ENCODE results near the gene KLHL36.

Gene KLHL36

DNA sequence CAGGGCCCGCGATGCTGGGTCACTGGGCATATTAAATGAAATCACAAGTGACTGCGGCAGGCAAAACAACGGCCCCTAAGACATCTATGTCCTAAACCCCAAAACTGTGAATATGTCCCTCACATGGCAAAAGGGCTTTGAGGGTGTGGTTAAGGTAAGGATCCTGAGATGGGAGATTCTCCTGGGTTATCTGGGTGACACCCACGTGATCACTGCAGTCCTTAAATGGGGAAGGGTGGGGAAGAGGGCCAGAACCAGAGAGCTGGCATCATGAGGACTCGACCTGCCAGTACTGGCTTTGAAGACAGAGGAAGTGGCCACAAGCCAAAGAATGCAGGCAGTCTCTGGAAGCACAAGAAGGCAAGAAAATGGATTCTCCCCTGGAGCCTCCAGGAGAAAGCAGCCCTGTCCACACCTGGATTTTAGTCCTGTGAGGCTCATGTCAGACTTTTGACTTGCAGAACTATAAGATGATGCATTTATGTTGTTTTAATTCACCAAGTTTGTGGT is 42.9 kb upstream of the KLHL36 start:
- no peak for DNase-seq (ENCODE audit: low spot score)
- TF ChIP-seq, protein P1, sequence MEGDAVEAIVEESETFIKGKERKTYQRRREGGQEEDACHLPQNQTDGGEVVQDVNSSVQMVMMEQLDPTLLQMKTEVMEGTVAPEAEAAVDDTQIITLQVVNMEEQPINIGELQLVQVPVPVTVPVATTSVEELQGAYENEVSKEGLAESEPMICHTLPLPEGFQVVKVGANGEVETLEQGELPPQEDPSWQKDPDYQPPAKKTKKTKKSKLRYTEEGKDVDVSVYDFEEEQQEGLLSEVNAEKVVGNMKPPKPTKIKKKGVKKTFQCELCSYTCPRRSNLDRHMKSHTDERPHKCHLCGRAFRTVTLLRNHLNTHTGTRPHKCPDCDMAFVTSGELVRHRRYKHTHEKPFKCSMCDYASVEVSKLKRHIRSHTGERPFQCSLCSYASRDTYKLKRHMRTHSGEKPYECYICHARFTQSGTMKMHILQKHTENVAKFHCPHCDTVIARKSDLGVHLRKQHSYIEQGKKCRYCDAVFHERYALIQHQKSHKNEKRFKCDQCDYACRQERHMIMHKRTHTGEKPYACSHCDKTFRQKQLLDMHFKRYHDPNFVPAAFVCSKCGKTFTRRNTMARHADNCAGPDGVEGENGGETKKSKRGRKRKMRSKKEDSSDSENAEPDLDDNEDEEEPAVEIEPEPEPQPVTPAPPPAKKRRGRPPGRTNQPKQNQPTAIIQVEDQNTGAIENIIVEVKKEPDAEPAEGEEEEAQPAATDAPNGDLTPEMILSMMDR (IDR thresholded peaks at IDR 0.05; ENCODE audit: extremely low read depth, missing control alignments): no peak

DNA sequence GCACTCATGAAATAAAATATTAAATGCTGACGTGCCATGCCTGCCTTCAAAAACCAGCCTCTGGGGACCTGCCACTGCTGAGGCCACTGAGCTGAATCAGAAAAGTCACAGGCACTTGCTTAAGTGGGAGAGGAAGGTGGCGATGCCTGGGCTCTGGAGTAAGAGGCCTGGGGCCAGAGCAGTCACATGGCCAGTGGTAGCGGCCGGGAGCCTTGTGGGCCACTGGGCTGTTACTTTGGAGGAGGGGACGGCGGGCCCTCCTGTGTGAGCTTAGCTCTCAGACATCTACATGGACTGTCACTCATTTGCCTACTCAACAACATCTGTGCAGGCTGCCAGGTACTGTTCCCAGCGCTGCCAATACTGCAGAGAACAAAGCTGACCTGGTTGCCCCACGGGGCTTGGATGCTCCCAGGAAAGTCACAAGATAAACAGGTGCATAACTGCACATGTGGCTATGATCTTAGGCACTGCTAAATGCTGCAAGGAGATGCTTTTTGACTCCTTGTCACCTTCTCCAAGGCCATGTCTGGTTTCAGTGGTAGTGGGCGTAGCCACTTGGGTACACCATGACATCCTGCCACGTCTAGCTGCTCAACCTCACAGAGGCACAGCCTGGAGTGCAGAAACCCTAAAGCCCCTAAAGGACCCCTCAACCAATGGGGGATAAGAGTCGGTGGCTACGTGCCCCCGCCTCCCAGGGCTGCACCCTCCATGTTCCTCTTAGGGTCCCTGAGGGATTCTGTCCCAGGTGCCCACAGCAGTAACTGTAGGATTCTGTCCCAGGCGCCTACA is 42.0 kb upstream of the KLHL36 start:
- TF ChIP-seq, protein P1 (IDR thresholded peaks at IDR 0.05; ENCODE audit: extremely low read depth, missing control alignments): no peak
- no peak for DNase-seq (ENCODE audit: low spot score)

DNA sequence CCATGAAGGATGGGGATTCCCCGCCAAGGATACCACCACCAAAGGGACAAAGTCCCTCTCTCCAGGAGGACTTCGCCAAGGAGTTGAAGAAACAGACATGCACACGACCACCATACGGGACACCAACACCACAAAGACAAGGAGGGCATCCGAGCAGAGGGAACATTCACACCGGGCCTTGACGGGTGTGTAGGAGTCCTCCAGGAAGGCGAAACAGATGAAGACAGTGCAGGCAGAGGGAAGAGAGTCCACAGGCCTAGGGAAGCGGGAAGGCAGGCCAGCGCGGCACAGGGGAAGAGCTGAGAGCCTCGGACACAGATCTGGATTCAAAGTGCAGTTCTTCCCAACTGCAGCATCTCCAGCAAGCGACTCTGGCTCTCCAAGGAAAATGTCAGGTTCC is 41.2 kb upstream of the KLHL36 start:
- no peak for DNase-seq (ENCODE audit: low spot score)
- TF ChIP-seq, protein P1 (IDR thresholded peaks at IDR 0.05; ENCODE audit: extremely low read depth, missing control alignments): no peak

DNA sequence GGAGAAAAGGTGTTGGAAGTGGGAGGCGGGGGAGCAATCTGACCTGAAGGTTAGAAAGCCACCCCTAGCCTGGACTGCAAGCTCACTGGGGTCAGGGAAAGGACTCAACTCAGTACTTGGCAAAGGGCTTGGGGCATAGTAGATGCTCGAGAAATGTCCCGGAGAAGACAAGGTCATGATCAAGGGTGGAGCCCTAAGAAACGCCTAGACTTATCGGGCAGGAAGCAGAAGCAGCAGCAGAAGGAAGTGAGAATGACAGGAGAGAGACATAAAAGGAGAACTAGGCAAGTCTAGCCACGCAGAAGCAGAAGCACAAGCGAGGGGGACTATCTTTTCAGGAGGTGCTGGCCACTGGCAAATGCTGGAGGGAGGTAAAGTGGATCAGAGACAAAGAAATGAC is 40.6 kb upstream of the KLHL36 start:
- DNase-seq (ENCODE audit: low spot score): peak; percentile 74
- TF ChIP-seq, protein P1 (IDR thresholded peaks at IDR 0.05; ENCODE audit: extremely low read depth, missing control alignments): no peak

DNA sequence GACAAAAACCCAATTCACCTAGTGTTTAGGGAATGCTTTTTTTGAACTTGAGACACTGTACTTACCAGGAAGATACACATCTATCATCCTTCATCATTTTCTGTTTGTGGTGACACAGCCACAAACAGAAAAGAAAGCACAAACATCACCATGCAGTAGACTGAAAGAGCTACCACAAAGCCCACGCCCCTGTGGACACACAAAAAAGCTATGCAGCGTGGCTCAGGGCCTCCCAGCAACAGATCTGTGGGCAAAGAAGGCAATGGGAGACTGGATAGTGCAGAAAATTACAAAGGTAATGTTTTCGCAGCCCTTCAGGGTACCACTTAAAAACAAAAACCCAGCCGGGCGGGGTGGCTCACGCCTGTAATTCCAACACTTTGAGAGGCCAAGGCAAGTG is 40.0 kb upstream of the KLHL36 start:
- TF ChIP-seq, protein P1 (IDR thresholded peaks at IDR 0.05; ENCODE audit: extremely low read depth, missing control alignments): no peak
- DNase-seq (ENCODE audit: low spot score): no peak

DNA sequence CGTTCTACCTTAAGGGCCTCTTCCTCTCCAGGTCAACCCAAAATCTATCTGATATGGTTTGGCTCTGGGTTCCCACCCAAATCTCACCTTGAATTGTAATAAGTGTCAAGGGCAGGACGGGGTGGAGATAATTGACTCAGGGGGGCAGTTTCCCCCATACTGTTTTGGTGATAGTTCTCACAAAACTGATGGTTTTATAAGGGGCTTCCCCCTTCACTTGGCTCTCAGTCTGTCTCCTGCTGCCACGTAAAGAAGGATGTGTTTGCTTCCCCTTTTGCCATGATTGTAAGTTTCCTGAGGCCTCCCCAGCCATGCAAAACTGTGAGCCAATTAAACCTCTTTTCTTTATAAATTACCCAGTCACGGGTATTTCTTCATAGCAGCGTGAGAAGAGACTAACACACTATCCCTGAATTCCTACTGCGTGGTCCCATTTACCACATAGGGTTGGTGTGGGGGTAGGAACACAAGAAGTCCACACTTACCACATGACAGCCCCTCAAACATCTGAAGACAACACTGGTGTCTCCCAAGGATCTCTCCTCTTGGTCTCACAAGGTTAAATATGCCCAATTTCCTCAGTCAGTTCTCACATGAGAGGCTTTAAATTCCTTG is 38.6 kb upstream of the KLHL36 start:
- TF ChIP-seq, protein P1 (IDR thresholded peaks at IDR 0.05; ENCODE audit: extremely low read depth, missing control alignments): no peak

DNA sequence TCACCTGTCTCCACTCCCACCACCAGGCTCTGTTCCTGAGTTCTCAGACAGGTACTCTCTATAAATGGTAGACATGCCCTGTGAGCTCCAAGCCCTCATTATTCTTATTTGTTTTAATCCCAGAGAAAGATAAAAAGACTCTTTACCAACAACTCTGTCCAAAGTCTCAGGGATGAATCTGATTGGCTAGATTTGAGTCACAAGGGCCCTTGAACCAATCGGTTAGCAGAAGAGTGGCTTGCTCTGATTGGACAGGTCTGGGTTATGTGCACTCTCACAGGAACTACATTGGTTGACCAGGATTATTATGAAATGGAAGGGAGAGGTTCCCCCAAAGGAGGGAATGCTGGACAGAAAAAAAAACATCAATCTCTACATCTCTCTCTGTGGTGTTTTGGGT is 37.9 kb upstream of the KLHL36 start:
- no peak for DNase-seq (ENCODE audit: low spot score)
- TF ChIP-seq, protein P1 (IDR thresholded peaks at IDR 0.05; ENCODE audit: extremely low read depth, missing control alignments): no peak

More for the DNA sequence above, 38.6 kb upstream of the KLHL36 start:
- DNase-seq (ENCODE audit: low spot score): no peak
